ENCODE results near the gene HDAC7.
A peak's percentile ranks its signal among the peaks of the same experiment; 100 is the strongest.

Gene HDAC7

GRCh38 chr12:47819896-47820630, at the start of gene HDAC7:
Gene HDAC7 (minus strand): TSS chr12:47819903. CDS start chr12:47819785, 118 bp downstream.
- peak; percentile 89 for DNase-seq (ENCODE audit: low spot score)

- DNase-seq (ENCODE audit: low spot score) = no peak
These were observed 48.9 kb upstream of the HDAC7 start for GRCh38 chr12:47868552-47869031.

GRCh38 chr12:47868041-47868440, 48.3 kb upstream of the HDAC7 start:
- no peak for DNase-seq (ENCODE audit: low spot score)

GRCh38 chr12:47867495-47867941, 47.8 kb upstream of the HDAC7 start:
- DNase-seq (ENCODE audit: low spot score) = no peak

- DNase-seq (ENCODE audit: low spot score) = no peak
These were observed 45.0 kb upstream of the HDAC7 start for GRCh38 chr12:47864646-47865235.

- DNase-seq (ENCODE audit: low spot score) = no peak
These were observed 44.3 kb upstream of the HDAC7 start for GRCh38 chr12:47863985-47864384.

GRCh38 chr12:47863467-47863866, 43.8 kb upstream of the HDAC7 start:
- no peak for DNase-seq (ENCODE audit: low spot score)

GRCh38 chr12:47862881-47863280, 43.2 kb upstream of the HDAC7 start:
- no peak for DNase-seq (ENCODE audit: low spot score)

- no peak for DNase-seq (ENCODE audit: low spot score)
These were observed 42.6 kb upstream of the HDAC7 start for GRCh38 chr12:47862167-47862750.

GRCh38 chr12:47860873-47861272, 41.2 kb upstream of the HDAC7 start:
- no peak for DNase-seq (ENCODE audit: low spot score)

- DNase-seq (ENCODE audit: low spot score) = no peak
These were observed 40.7 kb upstream of the HDAC7 start for GRCh38 chr12:47860279-47860841.

- DNase-seq (ENCODE audit: low spot score) = no peak
These were observed 39.0 kb upstream of the HDAC7 start for GRCh38 chr12:47858511-47859266.

- no peak for DNase-seq (ENCODE audit: low spot score)
These were observed 37.2 kb upstream of the HDAC7 start for GRCh38 chr12:47856721-47857575.

- DNase-seq (ENCODE audit: low spot score) = no peak
These were observed 36.4 kb upstream of the HDAC7 start for GRCh38 chr12:47856094-47856493.

GRCh38 chr12:47855502-47855901, 35.8 kb upstream of the HDAC7 start:
- no peak for DNase-seq (ENCODE audit: low spot score)

- no peak for DNase-seq (ENCODE audit: low spot score)
These were observed 34.8 kb upstream of the HDAC7 start for GRCh38 chr12:47854531-47854930.

GRCh38 chr12:47852096-47852571, 32.4 kb upstream of the HDAC7 start:
- no peak for DNase-seq (ENCODE audit: low spot score)

GRCh38 chr12:47851303-47851952, 31.7 kb upstream of the HDAC7 start:
- DNase-seq (ENCODE audit: low spot score) = no peak

- DNase-seq (ENCODE audit: low spot score) = no peak
These were observed 30.7 kb upstream of the HDAC7 start for GRCh38 chr12:47850153-47851084.
